SK-N-MC (cell line): Measurements from ENCODE around the gene LARGE1.
"Not testable (repeated sequence)": the region's sequence is repeated elsewhere in the genome, so short reads cannot be mapped to it uniquely, and the experiment has no call there.

Experiments used
- EZH2 ChIP-seq: fragments of 200-600 bp; sonication (generic); IDR thresholded peaks from one replicate; pipeline ENCODE4 v1.6.1; 2017; ENCODE audit warnings: antibody characterized with exemption
- FOXP2 ChIP-seq: optimal IDR thresholded peaks from 2 replicates; pipeline ENCODE3; 2011; ENCODE audit warnings: mild to moderate bottlenecking, moderate library complexity; ENCODE audit not compliant: insufficient read depth; ENCODE audit errors: extremely low read length, control extremely low read depth
- POLR2AphosphoS5 ChIP-seq: IDR thresholded peaks from 2 replicates; pipeline ENCODE4 v1.6.1; 2012; ENCODE audit warnings: mild to moderate bottlenecking, low read depth, low read length, borderline replicate concordance

DNA sequence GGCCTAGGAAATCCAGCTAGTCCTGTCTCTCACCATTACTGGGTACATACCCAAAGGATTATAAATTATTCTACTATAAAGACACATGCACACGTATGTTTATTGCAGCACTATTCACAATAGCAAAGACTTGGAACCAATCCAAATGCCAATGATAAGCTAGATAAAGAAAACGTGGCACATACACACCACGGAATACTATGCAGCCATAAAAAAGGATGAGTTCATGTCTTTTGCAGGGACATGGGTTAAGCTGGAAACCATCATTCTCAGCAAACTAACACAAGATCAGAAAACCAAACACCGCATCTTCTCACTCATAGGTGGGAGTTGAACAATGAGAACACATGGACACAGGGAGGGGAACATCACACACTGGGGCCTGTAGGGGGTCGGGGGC is 61.6 kb downstream of the LARGE1 start:
- not testable (repeated sequence) for TF ChIP-seq POLR2AphosphoS5, EZH2, FOXP2
